D721Med (cell line): ENCODE results near the gene PREX1.

Experiments
- DNase-seq: peaks from one replicate; pipeline ENCODE4 v3.0.0; 2011; ENCODE audit warnings: low spot score; ENCODE audit not compliant: insufficient read length
- FAIRE-seq: peaks from 2 replicates; lab custom pipeline; 2011; peaks lifted over from hg19 to GRCh38; lab: Jason Lieb, UNC
- CTCF ChIP-seq: IDR thresholded peaks from 2 replicates; pipeline ENCODE4 v1.5.1; 2012; ENCODE audit warnings: mild to moderate bottlenecking, control low read depth; ENCODE audit not compliant: insufficient read depth; ENCODE audit errors: missing control alignments

PREX1 gene

GRCh38 chr20:48690888-48691287, 136.9 kb downstream of the PREX1 start:
- DNase-seq (no peak), FAIRE-seq (no peak)
- no peak for TF ChIP-seq CTCF

GRCh38 chr20:48689874-48690571, 137.8 kb downstream of the PREX1 start:
- DNase-seq = no peak
- no peak for TF ChIP-seq CTCF
- FAIRE-seq = no peak

GRCh38 chr20:48689388-48689787, 138.4 kb downstream of the PREX1 start:
- FAIRE-seq = no peak
- TF ChIP-seq CTCF = no peak
- DNase-seq = no peak

GRCh38 chr20:48688579-48688978, 139.2 kb downstream of the PREX1 start:
- FAIRE-seq (no peak), DNase-seq (no peak)
- no peak for TF ChIP-seq CTCF

- TF ChIP-seq CTCF = no peak
- FAIRE-seq (no peak), DNase-seq (no peak)
Measured at GRCh38 chr20:48687117-48687800, 140.5 kb downstream of the PREX1 start.

- TF ChIP-seq CTCF = no peak
- FAIRE-seq (no peak), DNase-seq (no peak)
Measured at GRCh38 chr20:48686238-48687116, 141.3 kb downstream of the PREX1 start.

GRCh38 chr20:48685300-48685699, 142.5 kb downstream of the PREX1 start:
- DNase-seq = no peak
- TF ChIP-seq CTCF = no peak
- FAIRE-seq = no peak
